HG02973 (cell line): ENCODE measurements around the gene P2RY4.
"Not testable (repeated sequence)": the region's sequence is repeated elsewhere in the genome, so short reads cannot be mapped to it uniquely, and the experiment has no call there.

ENCODE experiments used
- ATAC-seq: cut with Tn5 transposase; IDR thresholded peaks from one replicate; pipeline ENCODE4 v1.9.1; 2021; ENCODE audit warnings: moderate library complexity; ENCODE audit not compliant: unreplicated experiment

P2RY4 gene

DNA sequence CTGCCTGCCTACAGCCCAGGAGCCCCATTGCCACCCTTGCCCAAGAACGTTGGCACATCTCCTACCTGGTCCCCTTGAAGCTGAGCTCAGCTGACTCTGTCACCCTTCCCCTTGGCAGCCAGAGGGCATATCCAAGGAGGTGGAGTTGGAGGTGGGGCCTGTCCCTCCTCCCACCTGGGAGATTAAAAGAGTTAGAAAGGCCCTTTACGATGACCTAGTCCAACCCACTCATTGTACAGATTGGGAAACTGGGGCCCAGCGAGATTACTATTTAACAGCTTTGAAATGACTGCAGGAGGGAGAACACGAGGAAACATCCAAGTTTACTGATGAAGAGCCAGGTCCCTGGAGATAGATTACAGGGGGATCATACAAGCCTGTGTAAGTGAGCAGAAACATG lies at the start of gene P2RY4:
Gene P2RY4, minus strand, starts transcription at position 101 of the 400 bp plus-strand sequence. CDS start 580 bp downstream, outside the sequence.
- ATAC-seq, result no peak

DNA sequence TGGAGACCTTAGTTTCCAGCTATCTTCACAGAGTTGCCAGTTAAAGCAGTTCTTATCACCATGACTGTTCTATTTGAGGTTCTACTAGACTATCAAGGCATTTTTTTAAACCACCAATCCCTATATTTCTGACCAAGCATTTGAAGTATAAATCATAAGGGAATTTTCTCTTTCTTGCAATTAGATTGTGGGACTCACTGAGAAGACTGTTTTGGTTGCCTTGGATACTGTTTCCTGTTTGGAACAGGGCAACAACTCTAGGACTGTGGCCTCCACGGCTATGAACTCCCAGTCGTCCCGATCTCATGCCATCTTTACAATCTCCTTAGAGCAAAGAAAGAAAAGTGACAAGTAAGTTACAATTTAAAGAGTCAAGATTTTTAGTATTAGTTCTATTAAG lies 41.7 kb upstream of the P2RY4 start:
- no peak for ATAC-seq

DNA sequence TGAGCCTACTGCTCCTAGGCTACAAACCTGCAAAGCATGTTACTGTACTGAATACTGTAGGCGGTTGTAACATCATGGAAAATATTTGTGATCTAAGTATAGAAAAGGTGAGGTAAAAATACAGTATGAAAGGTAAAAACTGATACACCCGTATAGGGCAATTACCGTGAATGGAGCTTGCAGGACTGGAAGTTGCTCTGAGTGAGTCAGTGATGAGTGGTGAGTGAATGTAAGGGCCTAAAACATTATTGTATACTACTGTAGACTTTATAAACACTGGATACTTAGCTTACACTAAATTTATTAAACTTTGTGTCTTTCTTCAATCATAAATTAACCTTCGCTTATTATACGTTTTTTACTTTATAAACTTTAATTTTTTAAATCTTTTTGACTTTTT lies 33.6 kb upstream of the P2RY4 start:
- ATAC-seq, result no peak

DNA sequence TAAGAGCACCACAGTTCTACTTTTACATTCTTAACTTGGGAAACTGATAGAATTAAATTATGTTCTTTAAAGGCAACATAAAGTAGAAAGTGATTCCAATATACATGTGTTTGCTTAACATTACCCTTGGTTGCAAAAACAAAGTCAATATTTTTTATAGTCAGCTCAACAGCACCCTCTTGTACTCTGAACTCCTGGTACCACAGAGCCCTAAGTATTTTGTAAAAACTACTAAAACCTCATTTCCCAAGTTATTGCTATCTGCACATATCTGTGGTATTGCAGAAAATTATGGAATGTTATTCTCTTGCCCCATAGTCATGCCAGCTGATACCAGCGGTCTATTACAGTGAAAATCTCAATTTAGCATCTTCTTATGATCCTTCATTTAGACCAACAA lies 32.8 kb upstream of the P2RY4 start:
- ATAC-seq, result no peak

DNA sequence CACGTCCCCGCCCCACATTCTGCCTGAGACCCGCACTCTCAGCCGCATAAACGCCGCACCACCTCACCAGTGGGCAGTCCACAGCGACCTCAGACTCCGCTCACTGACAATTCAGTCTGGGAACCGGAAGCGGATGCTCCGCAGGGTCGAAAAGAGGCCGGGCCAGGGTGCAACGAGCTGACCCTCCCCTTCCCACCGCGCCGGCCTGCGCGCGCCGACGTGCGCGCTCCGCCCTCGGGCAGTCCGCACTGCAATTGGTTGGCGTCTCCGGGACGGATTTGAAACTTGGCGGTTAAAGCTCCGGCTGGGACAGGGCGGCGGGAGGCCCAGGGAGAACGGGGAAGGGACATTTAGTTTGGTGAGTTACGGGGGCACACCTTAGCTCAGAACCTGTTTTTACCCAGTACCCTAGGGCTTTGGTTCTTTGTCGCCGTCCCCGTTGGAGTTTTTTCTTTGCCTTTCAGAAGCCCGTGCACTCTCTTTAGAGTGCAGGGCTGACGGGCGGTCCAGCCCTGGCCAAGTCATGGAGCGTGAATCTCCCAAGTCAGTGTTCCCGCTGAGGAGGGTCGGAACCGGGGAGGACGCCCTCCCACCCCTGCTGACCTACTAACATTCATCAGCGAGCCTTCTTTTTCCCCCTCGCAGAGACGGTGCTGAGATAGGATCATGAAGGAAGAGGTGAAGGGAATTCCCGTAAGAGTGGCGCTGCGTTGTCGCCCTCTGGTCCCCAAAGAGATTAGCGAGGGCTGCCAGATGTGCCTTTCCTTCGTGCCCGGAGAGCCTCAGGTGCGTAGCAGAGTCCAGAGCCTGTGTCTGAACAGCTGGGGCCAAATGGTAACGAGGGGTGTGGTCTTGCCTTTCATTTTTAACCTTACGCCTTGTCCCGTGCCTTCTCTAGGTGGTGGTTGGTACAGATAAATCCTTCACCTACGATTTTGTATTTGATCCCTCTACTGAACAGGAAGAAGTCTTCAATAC lies 30.1 kb upstream of the P2RY4 start, which contains the start of the genes KIF4A and PDZD11:
Gene KIF4A, plus strand, starts transcription at position 312 of the 978 bp plus-strand sequence. Its CDS starts 355 bp downstream, at position 667.
Gene PDZD11, minus strand, starts transcription at position 135 of the 978 bp plus-strand sequence. CDS start 586 bp downstream, outside the sequence.
- peak; percentile 97 for ATAC-seq

DNA sequence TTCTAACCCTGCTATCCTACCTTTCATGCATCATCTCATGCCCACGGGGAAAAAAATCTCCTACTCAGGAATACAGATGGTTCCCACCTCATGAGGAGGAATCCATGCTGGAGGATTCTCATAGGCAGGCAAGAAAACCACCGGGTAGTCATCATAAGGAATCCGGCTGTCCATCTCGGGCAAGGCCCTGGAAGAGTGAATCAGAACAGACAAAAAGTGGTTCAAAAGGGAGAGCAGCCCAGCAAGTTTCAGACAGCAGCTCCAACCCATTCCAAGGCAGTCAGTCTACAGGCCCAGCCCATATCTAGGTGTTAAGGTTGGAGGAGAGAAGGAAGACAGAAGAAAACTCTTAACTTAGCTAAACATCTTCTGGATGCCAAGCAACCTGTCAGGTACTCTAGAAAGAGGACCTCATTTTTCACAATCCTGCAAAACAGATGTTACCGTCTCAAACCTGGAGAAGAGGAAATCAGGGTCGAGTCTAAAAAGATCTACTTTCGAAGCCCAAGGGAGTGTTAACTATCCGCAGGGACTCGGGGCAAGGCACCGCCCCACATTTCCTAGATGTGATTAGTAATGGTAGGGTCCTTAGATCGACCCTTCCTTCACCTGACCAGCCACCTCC lies 29.3 kb upstream of the P2RY4 start:
- no peak for ATAC-seq

DNA sequence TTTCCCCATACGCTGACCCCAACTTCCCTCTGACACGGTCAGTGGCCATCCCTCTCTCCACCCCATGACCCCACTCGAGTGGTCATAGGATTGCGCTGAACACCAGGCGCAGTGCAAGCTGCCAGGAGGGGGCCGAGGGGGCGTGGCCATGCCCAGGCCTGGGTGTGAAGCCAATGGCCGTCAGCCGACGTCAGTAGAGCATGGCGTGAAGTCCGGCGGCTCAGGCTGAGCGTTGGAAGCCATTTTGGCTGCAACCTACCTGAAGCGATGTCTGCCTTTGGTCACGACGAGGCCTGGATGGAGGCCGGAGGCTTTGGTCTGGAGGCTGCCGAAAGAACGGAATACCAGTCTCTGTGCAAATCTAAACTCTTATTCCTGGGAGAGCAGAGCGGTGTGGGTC lies 21.9 kb upstream of the P2RY4 start, which contains the start of gene RAB41:
Gene RAB41, plus strand, starts transcription at position 222 of the 400 bp plus-strand sequence. Its CDS starts 46 bp downstream, at position 268.
- no peak for ATAC-seq

DNA sequence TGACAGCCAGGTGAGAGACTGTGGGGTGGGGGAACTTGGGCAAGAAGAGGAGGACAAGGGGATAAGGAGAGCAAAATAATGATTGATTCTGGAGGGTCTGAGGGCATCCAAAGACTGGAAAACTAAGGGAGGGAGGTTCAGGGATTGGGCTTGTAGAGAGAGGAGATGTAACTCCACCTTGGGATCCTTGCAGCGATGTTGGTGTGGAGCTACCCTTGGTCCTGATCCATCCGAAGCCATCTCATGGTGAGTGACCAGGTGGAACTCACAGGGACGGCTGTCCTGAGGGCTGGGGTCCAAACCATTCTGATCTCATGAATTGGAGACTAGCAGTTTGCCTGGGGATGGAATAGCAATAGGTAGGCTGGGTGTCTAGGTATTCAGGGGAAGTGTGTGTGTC lies 20.6 kb upstream of the P2RY4 start:
- no peak for ATAC-seq

DNA sequence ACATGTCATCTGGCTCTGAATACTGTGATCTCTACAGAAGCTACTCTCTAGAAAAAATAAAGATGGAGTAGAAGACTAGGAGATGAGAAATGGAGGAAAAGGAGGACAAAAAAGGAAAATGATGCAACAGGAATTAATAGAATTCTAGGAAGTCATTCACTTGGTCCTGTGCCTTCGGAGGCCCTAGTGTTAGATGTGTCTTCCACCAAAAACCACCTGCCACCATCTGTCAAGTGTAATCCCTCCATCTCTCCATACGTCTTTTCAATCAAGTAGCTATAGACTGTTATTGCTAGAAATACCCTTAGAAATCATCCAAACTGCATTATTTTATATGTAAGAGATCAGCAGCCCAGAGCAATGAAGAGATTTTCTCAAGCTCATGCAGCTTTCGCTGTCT lies 19.1 kb upstream of the P2RY4 start:
- no peak for ATAC-seq

DNA sequence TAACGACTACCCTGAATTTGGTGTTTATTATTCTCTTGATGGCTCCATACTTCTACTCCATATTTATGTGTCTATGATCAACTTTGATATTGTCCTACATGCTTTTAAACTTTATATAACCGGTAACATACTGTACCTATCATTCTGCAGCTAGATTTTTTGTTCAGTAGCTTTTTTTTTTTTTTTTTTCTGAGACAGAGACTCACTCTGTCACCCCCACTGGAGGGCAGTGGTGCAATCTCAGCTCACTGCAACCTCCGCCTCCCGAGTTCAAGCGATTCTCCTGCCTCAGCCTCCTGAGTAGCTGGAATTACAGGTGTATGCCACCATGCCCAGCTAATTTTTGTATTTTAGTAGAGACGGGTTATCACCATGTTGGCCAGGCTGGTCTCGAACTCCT lies 14.0 kb upstream of the P2RY4 start:
- not testable (repeated sequence) for ATAC-seq

DNA sequence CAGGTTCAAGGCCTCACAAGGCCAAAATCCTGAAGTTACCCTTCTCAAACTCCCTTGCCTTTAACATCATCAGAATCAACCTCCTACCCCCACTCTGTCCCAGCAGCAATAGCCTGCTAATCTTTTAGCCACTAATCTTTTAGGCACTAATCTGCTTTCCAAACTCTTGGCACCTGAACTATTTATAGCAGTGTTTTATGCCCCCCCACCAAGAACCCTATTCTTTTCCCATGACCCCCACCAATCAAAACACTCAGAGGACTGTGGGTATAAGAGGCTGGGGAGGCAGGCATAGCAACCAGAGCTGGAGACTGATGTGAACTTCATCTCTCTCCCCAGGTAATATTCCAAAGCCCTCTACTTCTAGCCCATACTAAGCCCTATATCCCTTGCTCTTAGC lies 8.0 kb upstream of the P2RY4 start, which contains the start of gene ARR3:
Gene ARR3, plus strand, starts transcription at position 301 of the 400 bp plus-strand sequence. CDS start 1,052 bp downstream, outside the sequence.
- ATAC-seq, result no peak

DNA sequence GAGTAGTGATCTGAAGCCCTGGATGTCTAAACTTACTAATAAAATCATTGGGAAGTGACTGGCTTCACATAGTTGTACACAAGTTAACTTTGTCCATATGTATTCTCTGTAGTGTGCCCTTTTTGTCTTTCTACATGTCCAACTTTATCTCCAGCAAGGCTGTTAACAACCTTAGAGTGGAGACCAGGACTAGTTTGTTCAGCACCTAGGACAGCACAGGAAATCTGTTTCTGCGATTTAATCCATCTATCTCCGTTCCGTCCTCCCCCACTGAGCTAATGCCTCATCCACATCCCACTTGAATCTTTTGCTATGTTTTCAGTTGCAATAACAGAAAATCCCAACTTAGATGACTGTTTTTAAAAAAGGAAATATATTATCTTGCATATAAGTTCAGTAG lies 4.8 kb upstream of the P2RY4 start:
- ATAC-seq, result no peak

DNA sequence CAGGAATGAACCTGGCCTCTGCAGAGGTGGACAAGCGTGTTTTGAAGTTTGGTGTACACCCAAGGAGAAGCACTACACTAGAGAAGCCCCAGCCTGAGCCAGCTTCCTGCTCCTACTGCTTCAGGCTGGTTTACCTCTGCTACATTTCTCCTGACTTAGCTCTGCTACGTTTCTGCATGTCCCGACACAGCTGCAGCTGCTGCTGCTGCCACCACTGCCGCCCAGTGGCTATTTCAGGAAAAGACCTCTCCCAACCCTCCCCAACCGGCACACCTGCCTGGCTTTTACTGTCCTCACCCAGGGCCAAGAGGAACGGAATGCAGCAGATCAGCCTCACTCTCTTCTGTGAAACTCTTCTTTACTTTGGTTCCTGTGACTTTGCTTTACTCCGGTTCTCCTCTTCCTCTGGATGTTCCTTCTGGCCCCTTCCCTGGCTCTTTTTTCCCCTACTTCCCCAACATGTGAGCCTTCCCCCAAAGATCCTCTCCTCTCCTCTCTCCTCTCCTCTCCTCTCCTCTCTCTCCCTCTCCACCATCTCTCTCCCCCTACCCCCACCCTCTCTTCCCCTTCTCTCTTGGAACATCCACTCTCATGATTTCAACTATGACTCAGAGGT lies 3.1 kb upstream of the P2RY4 start:
- no peak for ATAC-seq

DNA sequence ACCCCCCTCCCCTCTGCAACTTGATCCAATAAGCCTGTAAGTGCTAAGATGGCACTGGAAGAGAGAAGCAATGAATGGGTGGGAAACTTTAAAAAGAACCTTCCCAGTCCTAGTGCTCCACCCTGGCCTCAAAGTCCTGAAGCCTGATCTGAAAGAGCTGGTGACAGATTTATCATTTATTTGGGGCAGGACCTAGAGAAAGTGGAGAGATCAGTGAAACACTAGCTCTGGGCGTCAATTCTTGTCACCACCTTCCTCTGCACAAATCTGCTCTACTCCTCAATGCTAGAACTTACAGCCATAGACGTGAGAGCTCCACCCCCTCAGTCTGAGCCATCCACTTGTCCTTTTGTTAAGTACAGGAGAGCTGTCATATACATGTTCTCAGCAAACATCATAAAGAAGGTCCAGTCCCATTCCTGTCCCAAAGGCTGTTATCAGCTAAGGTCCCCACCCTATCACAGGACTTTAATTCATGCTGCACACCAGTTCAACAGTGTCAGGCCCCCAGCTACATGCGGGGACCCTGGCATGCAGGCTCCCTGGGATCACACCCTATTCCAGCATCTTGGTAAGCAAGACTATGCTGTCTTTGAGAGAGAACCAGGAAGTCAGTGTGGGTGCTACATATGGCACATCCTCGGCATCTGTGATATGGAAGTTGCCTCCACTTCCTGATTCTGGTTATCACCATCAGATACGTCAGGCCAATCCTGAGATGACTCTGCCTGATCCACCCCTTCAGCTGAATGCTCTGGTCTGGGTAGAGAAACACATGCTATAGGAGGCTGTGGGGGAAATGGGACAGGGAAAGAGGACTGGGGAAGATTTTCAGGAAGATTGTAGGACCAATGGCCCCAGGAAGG lies 2.3 kb downstream of the P2RY4 start:
- ATAC-seq, result no peak

DNA sequence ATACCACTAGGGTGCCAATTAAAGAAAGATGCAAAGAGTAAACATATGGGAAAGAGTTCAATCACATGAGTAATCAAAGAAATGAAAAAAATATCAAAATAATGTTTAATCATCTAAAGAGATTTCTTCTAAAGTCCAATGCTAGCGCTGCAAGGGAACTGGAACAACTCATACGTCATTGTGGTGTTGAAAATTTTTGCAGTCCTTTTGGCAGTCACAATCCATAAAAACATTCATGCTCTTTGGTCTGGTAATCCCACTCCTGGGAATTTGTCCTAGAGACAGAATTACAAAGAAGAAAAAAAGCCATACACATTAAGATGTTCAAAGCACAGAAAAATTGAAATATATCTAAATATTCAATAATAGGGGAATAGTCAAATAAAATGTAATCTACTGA lies 4.6 kb downstream of the P2RY4 start:
- ATAC-seq, result no peak

DNA sequence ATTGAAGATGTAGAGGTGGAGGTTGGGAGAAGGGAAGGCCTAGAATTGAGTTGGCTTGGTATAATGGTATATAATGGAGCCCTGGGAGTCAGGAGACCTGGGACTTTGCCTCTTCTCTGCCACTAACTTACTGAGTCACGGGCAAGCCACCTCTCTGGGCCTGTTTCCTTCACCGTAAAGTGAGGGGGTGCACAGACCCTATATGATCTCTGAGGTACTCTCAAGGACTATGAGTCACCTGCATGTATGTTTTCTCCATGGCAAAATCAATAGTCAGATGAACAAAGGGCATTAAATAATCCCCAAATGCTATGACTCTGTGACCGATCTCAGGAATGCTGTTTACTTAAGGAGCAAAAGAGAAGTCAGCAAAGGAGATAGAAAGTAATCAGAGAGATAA lies 5.1 kb downstream of the P2RY4 start:
- ATAC-seq, result no peak

DNA sequence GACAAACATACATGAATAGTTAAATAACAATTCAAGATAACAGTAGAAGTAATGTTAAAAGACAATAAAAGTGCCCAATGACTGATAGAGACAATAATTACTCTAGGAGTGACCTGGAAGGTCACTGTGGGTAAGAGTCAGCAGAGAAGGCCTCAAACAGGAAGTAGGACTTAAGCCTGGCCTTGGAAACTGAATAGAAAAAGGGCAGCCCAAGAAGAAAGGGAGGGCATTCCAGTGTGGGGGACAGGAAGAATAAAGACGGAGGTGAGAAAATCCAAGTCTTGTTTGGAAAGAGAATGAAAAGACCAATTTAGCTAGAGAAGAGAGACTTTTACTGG lies 6.0 kb downstream of the P2RY4 start:
- ATAC-seq, result no peak

DNA sequence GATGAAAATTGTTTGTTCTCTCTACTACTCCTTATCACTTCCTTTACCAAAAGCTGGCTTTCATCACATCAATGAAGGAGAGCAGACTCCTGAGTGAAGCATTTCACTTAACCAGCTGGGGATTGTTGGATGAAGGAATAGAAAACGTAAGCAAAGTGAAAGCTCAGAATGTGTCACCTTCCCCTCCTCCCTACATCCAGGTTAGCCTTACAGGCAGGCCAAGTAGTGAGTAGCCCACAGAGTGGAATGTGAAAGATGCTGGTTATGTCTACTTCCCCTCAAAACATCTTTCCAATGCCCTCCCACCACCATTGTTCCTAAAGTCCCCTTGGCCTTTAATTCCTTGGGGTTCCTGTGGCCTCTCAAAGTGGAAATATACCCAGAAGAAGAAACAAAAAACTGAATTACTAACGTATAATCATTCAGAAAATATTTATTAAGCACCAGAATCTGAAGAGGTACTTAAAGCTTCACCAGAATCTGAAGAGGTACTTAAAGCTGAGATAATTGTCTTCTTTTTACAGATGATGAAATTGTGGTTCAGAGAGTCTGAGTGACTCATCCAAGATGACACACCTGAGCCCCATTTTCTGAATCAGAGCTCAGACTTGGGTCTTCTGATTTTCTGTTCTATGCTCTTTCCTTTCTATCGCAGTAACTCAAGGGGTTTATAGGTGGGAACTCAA lies 6.5 kb downstream of the P2RY4 start:
- ATAC-seq, result no peak

DNA sequence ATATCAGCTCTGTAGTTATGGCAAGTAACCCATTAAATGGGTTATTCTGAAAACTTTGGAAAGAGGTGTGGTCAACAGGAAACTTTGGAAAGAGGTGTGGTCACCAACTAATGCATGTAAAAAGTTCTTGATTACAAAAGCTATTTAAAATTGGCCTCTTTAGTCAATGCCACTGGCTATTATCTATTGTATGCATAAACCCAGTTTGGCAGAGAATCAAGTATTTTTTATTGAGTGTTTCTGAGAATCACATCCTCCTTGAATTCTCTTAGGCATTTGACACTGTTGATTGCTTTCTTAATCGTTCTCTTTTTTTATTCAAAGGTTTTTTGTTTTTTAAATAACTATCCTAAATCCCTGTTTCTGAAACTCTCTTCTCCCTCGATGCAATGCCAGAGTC lies 7.5 kb downstream of the P2RY4 start:
- ATAC-seq, result no peak

DNA sequence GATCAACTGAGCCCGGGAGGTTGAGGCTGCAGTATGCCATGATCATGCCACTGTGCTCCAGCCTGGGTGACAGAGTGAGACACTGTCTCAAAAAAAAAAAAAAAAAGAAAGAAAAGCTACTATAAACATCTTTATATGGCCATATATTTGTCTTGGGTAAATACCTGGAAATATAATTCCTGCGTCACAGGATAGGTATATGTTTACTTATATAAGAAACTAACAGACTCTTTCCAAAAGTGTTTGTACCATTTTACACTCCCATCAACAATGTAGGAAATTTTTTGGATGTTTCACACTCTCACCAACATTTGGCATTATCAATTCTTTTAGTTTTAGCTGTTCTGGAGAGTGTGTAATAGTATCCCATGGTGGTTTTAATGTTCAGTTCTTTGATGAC lies 12.8 kb downstream of the P2RY4 start:
- ATAC-seq, result no peak
